GM18508 (cell line): ENCODE data around the gene SMYD1.

Experiments
- ATAC-seq: cut with Tn5 transposase; IDR thresholded peaks from one replicate; pipeline ENCODE4 v1.9.1; 2021; ENCODE audit warnings: moderate number of reproducible peaks; ENCODE audit not compliant: insufficient read depth, unreplicated experiment

SMYD1 gene

DNA sequence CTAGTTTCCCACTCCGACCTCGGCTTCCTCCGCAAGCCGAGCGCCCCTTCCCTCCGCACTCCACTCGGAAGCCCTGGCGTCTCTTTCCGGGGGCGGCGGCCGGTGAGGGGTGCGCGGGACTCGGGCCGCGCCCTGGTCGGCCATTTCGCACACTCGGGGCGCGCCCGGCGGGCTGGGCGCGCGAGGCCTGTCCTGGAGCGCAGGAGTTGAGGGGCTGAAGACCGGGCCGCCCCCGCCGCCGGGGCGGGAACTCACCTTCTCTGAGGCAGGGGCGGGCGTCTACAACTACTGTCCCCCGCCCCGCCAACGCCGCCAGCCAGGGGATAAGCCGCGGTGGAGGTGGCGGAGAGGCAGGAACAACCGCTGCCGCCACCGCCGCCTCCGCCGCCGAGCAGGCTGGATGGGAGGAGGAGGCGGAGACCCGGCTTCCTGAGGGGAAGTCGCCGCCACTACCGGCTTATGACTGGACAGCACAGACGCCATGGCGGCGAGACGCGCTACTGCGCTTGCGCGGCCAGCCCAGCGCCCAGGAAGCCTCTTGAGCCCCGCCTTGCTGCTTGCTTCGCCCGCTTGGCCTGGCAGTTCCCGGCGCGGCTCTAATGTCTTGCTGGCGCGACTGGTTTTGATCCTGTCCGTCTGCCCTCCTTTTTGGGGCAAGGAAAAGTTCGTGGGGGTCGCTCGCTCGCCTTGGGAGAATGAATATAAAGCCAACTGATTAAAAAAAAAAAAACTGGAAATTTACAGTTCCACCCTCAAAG is 12.1 kb upstream of the SMYD1 start, which contains the start of gene KRCC1:
Gene KRCC1 (minus strand): TSS at position 413 of the 758 bp plus-strand sequence. CDS start 27,220 bp downstream, outside the sequence.
- peak; percentile 77 for ATAC-seq

DNA sequence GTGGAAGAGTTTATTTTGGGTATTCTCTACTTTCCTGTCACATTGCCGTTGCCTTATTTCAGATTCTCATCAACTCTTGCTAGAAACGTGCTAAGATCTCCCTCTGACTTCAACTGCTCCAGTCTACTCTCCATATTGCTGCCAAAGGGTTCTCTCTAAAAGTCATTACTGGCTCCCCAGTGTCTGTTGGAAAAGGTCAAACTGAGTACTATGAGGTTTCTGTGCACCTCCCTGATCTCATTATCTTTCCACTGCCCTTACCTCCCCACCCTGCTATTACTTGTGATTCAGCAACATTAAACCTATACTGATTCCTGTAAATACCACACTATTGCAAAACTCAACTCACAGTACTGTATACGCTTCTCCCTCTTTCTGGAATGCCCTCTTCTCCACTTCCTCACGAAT is 10.2 kb upstream of the SMYD1 start:
- ATAC-seq: no peak

DNA sequence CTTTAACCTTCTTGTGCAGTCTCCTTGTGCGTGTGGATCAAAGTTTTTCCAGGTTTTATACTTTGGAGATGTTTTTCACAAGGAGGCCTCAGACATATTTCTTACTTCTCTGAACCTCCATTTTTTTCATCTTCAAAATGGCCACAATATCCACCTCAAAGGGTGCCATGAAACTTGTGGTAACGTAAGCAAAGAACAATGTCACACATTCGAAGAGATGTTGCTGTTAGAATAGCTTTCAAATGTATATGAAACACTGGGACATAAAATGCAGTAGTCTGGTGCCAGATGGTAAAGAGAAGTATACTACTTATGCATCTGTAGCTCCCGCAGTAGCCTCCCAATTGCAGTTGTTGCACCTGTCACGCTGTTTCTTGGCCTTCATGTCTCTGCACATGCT is 9.4 kb upstream of the SMYD1 start:
- ATAC-seq: no peak

DNA sequence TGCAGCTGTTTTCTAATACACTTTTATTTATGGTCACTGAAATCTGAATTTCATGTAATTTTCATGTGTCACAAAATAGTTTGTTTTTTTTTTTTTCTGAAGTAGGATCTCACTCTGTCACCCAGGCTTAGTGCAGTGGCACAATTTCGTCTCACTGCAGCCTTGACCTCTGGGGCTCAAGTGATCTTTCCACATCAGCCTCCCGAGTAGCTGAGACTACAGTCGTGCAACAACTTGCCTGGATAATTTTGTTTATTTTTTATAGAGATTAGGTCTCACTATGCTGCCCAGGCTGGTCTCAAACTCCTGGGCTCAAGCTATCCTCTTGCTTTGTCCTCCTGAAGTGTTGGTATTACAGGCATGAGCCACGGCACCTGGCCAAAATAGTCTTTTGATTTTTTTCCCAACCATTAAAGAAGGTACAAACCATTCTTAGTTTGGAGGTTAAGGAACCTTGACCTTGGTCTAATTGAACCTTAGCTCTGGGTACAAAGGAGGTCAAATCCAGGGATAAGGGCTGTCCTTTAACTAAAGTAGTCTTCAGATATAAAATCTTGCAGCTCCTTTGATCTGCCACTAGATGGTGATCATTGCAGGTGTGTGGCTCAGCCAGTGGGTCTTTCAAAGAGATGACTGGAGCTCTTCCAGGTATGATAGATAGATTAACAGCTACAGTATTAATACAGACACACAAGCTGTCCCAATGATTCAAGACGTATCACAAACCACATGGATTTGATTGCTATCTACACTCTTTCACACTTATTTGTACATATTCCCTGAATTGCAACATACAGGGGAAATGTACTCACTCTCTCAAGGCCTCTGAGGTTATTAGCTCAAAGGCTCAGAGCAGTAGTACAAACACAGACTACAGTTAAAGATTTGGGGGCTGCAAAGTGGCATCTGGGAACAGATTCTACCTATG is 7.4 kb upstream of the SMYD1 start:
- no peak for ATAC-seq

DNA sequence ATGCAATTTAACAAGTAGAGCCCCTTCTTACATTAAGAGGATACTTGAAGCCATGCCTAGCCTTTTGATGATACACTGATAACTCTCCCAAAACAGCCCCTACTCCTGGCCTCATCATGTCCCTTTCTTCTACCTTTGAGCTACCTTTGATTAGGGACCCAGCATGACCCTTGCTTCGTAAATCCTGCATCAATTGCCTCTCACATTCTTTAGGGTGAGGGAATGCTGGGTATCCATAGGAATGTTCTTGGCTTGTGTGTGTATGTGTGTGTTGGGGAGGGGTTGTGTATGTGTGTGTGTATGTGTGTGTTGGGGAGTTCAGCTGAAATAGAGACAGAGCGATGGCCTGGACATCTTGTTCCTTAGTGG is 6.7 kb upstream of the SMYD1 start:
- no peak for ATAC-seq

DNA sequence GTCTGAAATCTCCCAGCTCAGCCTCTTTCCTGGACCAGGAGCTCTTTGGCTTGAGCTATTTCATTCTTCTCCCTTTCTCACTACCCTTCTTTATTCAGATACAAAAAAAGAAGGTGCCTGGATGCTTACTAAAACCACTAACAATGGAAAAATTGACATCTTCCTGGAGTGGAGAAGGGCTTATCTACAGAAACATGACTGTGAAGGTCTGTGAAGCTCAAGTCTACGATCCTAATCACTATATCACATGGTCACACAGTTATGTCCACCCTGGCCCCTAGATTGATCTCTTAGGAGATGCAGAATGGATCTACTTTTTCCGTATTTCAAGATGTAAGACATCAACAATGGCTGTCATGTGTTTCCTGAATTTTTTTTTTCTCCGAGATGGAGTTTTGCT is 6.3 kb upstream of the SMYD1 start:
- ATAC-seq: no peak

DNA sequence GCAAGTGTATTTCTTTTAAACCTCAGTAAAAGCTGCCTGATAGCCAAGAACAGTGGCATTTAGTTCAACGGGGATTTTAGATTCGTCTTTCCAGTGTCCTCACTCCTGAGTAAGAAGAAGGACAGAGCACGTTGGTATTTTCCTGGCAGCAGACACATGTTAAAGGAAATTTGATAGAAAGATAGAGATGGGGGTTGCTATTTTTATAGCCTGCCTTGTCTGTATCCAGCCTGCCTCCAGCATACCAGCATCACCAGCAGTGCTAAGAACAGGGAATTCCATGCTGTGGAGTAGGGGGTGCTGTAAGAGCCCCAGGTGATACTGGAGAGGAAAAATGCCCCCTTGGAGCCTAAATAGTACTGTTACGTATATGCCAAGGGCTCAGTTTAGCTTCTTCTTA is 1.1 kb upstream of the SMYD1 start:
- ATAC-seq: no peak

DNA sequence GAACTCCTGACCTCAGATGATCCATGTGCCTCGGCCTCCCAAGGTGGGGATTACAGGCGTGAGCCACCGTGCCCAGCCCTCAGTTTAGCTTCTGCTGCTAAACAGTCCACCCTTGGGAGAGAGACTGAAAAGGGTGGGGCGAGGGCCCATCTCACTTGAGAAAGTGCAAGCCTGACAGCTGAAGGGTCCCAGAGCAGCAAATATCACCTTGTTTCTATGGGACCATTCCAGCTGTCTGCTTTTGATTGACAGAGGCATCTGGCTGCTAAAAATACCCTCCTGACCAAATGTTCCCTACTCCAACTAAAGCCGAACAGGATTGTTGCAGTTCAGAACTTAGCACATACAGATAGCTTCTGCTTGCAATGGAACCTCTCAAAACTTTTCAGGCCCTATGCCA is 436 bp upstream of the SMYD1 start:
- no peak for ATAC-seq

DNA sequence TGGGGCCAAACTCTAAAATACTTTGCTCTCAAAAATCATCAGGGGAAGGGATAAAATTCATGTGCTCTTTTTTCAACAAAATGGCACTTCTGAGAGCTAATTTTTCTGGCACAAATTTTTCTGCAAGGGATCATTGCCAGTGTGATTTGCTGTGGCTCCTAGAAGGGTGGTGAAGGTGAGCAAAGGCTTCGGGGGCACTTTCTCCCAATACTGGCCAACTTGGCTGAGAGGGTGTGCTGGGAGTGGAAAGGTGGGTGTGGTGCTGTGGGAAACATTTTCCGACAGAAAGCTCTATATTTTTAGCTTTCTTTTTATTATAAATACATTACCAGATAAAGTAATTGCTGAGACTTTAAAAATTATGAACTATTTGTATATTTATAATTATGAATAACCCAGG is 419 bp downstream of the SMYD1 start:
- no peak for ATAC-seq

DNA sequence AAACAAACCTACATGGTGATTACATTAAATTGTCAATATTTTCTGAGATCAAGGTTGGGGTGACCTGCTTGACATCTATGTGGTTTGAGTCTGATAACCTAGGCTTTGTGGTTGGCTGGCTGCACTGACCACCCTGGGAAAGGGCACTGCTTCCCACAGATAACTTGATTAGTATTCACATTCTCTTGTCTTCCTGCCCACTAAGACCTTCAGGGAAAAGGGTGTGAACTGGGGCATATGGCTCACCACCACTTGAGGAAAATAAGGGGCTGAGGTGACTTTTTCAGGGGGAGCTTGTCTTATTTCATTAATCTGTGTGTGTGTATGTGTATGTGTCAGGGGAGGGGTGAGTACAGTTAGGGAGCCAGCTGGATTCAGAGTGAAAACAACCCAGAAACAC is 1.5 kb downstream of the SMYD1 start:
- no peak for ATAC-seq

DNA sequence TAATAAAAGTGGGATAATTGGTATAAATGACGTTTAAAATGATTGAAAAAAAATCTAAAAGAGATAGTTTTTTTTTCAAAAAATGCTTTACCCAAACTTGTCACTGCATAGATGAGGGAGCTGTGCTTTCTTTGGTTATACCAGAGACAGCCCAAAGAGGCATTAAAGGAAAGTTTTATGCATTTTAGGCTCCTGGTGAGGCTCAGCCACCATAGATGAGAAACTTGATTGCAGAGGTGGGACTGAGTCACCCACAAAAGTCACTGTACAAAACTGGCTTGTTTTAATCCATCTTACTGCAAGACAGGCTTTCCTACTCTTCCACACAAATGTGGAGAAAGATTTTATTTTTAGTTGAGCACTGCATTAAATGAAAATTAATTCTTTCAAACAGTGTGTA is 2.4 kb downstream of the SMYD1 start:
- ATAC-seq: no peak

DNA sequence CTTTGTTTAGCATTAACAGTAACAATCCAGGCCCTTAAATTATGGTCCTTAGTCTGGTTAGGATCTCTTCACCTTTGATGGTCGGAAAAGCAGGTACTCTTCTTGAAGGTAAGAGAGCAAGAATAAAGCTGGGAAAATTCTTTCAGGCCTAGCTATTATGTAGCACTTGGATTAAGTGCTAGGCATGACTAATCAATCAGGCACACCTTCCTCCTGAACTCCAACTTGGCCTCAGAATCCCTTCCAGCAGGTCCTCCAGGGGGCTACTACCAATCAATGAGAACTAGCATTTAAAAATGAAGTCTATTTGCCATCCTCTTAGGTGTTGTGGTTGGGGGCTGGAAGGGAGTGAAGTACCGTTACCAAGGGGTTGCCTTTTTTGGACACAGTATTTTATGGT is 3.7 kb downstream of the SMYD1 start:
- ATAC-seq: no peak

DNA sequence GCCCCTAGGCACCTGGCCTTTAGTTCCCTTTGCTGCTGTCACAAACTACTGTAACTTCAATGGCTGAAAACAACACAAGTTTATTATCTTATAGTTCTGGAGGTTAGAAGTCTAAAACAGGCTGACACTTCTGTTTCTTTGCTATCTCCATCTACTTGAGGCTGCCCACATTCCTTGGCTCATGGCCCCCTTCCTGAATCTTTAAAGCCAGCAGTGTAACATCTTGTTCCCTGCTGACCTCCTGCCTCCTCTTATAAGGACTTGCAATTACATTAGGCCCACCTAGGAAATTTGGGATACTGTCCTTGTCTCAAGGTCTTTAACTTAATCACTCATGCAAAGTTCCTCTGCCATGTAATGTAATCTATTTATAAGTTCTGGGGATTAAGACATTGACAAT is 6.5 kb downstream of the SMYD1 start:
- ATAC-seq: no peak

DNA sequence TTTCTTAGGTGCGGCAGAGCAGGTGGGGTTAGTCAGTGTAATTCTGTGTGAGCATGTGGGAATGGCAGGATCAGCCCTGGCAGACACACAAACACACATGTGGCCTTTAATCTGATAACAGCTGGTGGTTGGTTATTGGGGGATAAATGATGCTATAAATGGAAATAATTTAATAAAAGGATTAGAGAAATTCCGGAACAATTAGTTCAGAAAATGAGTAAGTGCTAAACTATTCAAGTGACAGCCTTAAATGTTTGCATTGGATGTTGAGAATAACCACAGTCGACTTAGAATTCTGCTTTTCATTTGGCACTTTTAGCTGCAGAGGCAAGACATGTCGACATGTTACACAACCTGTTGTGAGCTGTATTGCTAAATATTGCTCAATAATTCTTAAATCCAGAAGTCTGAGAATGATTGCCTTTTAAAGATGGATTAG is 7.2 kb downstream of the SMYD1 start:
- no peak for ATAC-seq

DNA sequence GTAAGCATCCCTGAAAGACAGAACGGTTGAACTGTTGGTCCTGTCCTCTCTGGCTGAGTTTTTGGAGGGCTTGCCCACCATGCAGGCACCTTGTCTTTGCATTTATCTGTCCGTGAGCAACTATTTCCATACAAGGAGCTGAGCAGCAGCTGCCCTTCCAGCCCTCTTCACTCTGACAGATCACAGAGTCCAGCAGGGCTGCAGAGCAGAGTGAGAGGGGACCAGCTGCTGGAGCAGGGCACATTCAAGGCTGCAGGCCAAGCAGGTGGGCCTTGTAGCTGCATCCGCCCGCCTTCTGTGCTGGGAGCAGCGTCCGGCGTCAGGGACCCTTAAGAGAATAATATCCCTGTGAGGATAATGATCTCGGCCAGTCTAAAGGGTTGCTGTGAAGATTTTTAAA is 9.5 kb downstream of the SMYD1 start:
- ATAC-seq: no peak

DNA sequence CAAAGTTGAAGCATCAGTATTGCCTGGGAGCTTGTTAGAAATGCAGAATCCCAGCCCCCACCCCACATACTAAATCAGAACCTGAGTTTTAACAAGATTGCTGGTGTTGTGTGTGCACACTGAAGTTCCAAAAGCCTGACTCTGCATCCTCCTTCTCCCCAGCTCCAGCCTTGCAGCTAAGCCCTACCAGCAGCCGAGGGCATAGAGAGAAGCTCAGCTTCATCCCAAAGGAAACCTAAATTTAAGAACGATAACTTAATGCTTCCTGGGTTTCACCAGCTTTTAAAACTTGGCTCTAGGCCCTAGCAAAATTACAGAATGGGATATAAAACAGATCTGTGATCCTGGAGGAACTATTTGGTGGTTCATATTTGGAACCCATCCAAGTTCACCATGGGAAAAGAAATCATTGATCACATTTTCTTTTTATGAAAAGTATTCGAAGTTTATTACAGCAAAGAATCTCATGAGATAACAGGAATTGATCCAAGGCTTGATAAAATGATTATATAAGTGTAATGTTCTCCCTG is 11.1 kb downstream of the SMYD1 start:
- ATAC-seq: no peak

DNA sequence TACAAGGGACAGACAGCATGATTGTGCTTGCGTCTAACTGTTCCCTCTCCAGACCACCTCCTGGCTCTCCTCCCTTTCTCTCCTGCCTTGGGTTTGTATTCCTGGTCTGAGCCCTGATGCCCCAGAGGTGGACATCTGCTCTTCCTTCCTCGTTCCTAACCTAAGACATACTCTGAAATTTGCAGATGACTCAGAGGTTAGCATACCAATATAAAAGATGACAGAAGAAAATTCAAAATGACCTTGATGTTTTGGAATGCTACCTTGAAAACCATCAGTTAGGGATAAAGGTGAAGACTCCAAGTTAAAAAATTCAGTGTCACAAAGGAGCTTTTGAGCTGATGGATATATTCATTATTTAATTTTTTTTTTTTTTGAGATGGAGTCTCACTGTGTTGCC is 12.9 kb downstream of the SMYD1 start:
- no peak for ATAC-seq

DNA sequence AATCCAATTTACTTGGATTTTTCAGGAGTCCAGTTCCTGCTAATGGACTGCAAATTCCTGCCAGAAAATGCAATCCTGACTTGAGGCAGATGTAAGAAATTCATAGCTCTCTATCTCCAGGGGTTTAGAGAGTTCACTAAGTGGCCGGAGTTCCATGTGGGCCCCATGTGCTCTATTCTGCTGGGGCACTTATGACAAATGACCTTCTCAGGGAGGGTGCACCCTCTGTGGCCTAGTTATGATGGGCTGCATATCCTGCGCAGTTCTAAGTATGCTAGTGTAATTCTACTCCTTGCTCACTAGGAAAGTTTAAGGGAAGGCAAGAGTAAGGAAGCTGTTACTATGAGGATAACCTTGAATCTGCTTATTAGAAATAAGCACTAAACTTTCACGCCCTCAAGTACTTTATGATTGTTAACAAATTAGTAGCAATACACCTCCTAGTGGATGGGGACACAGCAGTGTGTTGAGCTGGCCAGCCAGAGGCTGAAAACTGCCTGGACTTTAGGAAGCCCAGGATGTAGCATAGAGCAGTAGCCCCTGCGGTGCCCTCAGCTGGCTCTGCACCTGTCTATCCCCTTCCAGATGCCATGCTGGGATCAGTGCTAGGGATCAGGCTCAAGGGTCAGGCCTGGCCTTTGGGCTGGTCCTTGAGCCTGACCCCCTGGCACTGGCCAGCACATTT is 14.4 kb downstream of the SMYD1 start:
- ATAC-seq: no peak

DNA sequence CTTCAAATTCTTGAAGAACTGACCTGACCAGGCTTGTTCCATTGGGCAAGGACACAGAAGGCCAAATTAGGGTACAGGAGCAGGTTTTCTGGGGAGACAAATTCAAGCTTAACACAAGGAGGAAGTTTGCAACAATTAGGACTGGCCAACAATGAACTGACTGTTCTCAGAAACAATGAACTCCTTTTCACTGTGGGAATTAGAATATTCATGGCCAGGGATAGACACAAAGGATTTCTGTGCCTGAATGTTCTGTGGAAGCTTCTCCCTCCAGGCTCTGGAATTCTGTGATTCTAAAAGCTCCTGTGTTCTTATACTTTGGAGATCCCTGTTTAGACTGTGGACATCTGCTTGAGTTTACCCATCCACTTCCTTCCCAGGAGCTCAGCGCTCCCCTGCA is 15.2 kb downstream of the SMYD1 start:
- ATAC-seq: no peak

DNA sequence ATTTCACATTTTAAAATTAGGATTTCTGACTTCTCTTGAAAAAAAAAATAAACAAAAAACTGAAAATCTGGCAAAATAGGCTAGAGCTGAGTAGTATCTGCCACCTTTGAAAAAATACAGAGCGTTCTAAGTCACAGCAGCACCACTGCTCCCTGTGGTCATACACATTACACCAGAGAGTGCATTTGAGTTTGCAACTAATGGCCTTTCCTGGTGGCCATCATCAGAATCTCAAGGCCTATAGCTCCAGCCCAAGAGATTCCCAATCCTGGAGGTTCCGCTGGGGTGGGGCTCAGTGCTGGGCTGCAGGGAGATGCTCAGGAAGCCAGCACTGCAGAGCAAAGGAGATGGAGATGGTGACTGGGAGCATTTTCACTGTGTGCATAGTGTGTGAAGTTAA is 17.5 kb downstream of the SMYD1 start:
- no peak for ATAC-seq

DNA sequence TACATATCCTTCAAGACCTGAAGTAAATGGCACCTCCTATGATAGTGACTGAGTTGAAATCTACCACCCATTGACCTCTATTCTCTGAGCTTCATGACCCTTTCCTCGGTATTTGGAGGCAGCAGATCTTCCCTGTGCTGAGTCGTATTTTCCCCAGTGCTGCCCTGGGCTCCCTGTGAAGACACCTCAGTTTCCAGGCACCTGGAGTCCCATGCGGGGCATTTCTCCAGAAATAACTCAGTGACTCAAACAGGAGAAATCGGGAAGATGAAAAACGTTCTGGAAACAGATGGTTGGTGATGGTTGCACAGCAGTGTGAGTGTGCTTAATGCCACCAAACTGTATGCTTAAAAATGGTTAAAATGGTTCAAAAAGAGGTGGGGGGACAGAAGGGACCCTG is 18.0 kb downstream of the SMYD1 start:
- no peak for ATAC-seq
